ENCODE data around the gene KCNQ1.

GRCh38 chr11:2799881-2800654, 355.3 kb downstream of the KCNQ1 start:
- no peak for TF ChIP-seq CTCF (IDR thresholded peaks at IDR 0.05; ENCODE audit: low read length)
- TF ChIP-seq EZH2 (IDR thresholded peaks at IDR 0.05; ENCODE audit: borderline replicate concordance, low read length): no peak
